ENCODE results near the gene CCDC92. TPM values are rescaled to one million over a fixed set of nuclear protein-coding genes. Genes with fewer than 3 reads are reported as not detected.

CCDC92 gene
- total RNA-seq, 1 experiment from 2014 or later, result 16.8 TPM

GRCh38 chr12:123923927-123924326 lies 48.7 kb downstream of the CCDC92 start:
- no TSS peak for BruUV-seq (replicated peaks)
- Mint-ChIP-seq H3K36me3 (ENCODE audit: insufficient read depth, unreplicated experiment) (no peaks in the 10 kb centered on the region), H3K4me1 (ENCODE audit: low read depth, unreplicated experiment) (no peaks in the 10 kb centered on the region), H3K9me3 (ENCODE audit: unreplicated experiment) (no peaks in the 10 kb centered on the region), H3K27me3 (ENCODE audit: insufficient read depth, unreplicated experiment) (no peaks in the 10 kb centered on the region), H3K27ac (ENCODE audit: unreplicated experiment) (no peak overlapping the region), H3K4me3 (ENCODE audit: unreplicated experiment) (no peak overlapping the region)
- Histone ChIP-seq H3K36me3 (ENCODE audit: control insufficient read depth, insufficient read depth, low read length) (no peaks in the 10 kb centered on the region), H3K9me3 (no peaks in the 10 kb centered on the region), H3K4me1 (no peaks in the 10 kb centered on the region), H3K4me3 (ENCODE audit: low read depth, low read length) (no peak overlapping the region), H3K27me3 (replicated peaks; ENCODE audit: control insufficient read depth, insufficient read depth, low read length) (no peaks in the 10 kb centered on the region)
- POLR2A ChIA-PET, result no interaction called here
- DNase-seq, result no peak
- TF ChIP-seq CTCF (IDR thresholded peaks at IDR 0.05; ENCODE audit: insufficient read depth in 1 of 2, low read depth in 1 of 2, low read length in 1 of 2, severe bottlenecking in 1 of 2, unreplicated experiment in 1 of 2), result no peak
- intact Hi-C loops (cut with micrococcal nuclease; ENCODE audit: unreplicated experiment), result no loop called here
- CTCF ChIA-PET, result no interaction called here

- Histone ChIP-seq H3K4me1 (no peaks in the 10 kb centered on the region), H3K9me3 (no peaks in the 10 kb centered on the region), H3K4me3 (ENCODE audit: low read depth, low read length) (no peak overlapping the region), H3K36me3 (ENCODE audit: control insufficient read depth, insufficient read depth, low read length) (no peaks in the 10 kb centered on the region), H3K27me3 (replicated peaks; ENCODE audit: control insufficient read depth, insufficient read depth, low read length) (no peaks in the 10 kb centered on the region)
- Mint-ChIP-seq H3K4me1 (ENCODE audit: low read depth, unreplicated experiment) (no peaks in the 10 kb centered on the region), H3K9me3 (ENCODE audit: unreplicated experiment) (no peaks in the 10 kb centered on the region), H3K27ac (ENCODE audit: unreplicated experiment) (no peak overlapping the region), H3K36me3 (ENCODE audit: insufficient read depth, unreplicated experiment) (no peaks in the 10 kb centered on the region), H3K4me3 (ENCODE audit: unreplicated experiment) (no peak overlapping the region), H3K27me3 (ENCODE audit: insufficient read depth, unreplicated experiment) (no peaks in the 10 kb centered on the region)
- DNase-seq, result no peak
- BruUV-seq (replicated peaks), result no TSS peak
- no peak for TF ChIP-seq CTCF (IDR thresholded peaks at IDR 0.05; ENCODE audit: insufficient read depth in 1 of 2, low read depth in 1 of 2, low read length in 1 of 2, severe bottlenecking in 1 of 2, unreplicated experiment in 1 of 2)
- intact Hi-C loops (cut with micrococcal nuclease; ENCODE audit: unreplicated experiment), result no loop called here
- ChIA-PET CTCF (no interaction called here), POLR2A (no interaction called here)
These were observed 49.6 kb downstream of the CCDC92 start for GRCh38 chr12:123923038-123923437.

GRCh38 chr12:123919980-123920360 lies 52.7 kb downstream of the CCDC92 start:
- Histone ChIP-seq H3K9me3 (no peaks in the 10 kb centered on the region), H3K4me1 (no peaks in the 10 kb centered on the region), H3K4me3 (ENCODE audit: low read depth, low read length) (no peak overlapping the region), H3K36me3 (ENCODE audit: control insufficient read depth, insufficient read depth, low read length) (no peaks in the 10 kb centered on the region), H3K27me3 (replicated peaks; ENCODE audit: control insufficient read depth, insufficient read depth, low read length) (no peaks in the 10 kb centered on the region)
- intact Hi-C loops (cut with micrococcal nuclease; ENCODE audit: unreplicated experiment), result no loop called here
- POLR2A ChIA-PET, result no interaction called here
- no peak for TF ChIP-seq CTCF (IDR thresholded peaks at IDR 0.05; ENCODE audit: insufficient read depth in 1 of 2, low read depth in 1 of 2, low read length in 1 of 2, severe bottlenecking in 1 of 2, unreplicated experiment in 1 of 2)
- CTCF ChIA-PET, result no interaction called here
- Mint-ChIP-seq H3K9me3 (ENCODE audit: unreplicated experiment) (no peaks in the 10 kb centered on the region), H3K27ac (ENCODE audit: unreplicated experiment) (no peak overlapping the region), H3K4me1 (ENCODE audit: low read depth, unreplicated experiment) (no peaks in the 10 kb centered on the region), H3K27me3 (ENCODE audit: insufficient read depth, unreplicated experiment) (no peaks in the 10 kb centered on the region), H3K36me3 (ENCODE audit: insufficient read depth, unreplicated experiment) (no peaks in the 10 kb centered on the region), H3K4me3 (ENCODE audit: unreplicated experiment) (no peak overlapping the region)
- BruUV-seq (replicated peaks), result no TSS peak
- DNase-seq, result no peak
